Mesenchymal stem cell (in vitro differentiated cells and primary cell): Measurements from ENCODE around the gene VGF.
A peak's percentile ranks its signal among the peaks of the same experiment; 100 is the strongest.
"Not testable (repeated sequence)": the region's sequence is repeated elsewhere in the genome, so short reads cannot be mapped to it uniquely, and the experiment has no call there.

Experiments
- DNase-seq: peaks from one replicate; pipeline ENCODE4 v3.0.0-alpha.2; 2013
- H2AFZ ChIP-seq: one replicate; pipeline ENCODE4 v1.6.1; 2013; ENCODE audit warnings: low read depth, mild to moderate bottlenecking, control low read depth, inconsistent platforms, low read length, moderate library complexity
- H2AK5ac ChIP-seq: 2 replicates; pipeline ENCODE4 v1.6.1; 2013; ENCODE audit warnings: low read length, moderate library complexity, mild to moderate bottlenecking, inconsistent platforms; ENCODE audit not compliant: severe bottlenecking
- H2BK120ac ChIP-seq: one replicate; pipeline ENCODE4 v1.6.1; 2013; ENCODE audit warnings: low read depth, mild to moderate bottlenecking, inconsistent platforms, low read length, moderate library complexity
- H2BK12ac ChIP-seq, 2 experiments: one replicate each; pipeline ENCODE4 v1.6.1; 2013; ENCODE audit warnings: inconsistent platforms in 2 of 2, low read length in 2 of 2, mild to moderate bottlenecking in 2 of 2, moderate library complexity in 2 of 2, control low read depth in 1 of 2
- H2BK15ac ChIP-seq: one replicate; pipeline ENCODE4 v1.6.1; 2013; ENCODE audit warnings: mild to moderate bottlenecking, low read depth, inconsistent platforms; ENCODE audit not compliant: poor library complexity, severe bottlenecking
- H2BK5ac ChIP-seq: 2 replicates; pipeline ENCODE4 v1.6.1; 2013; ENCODE audit warnings: low read depth, mild to moderate bottlenecking, low read length, control low read depth, inconsistent platforms; ENCODE audit not compliant: poor library complexity, severe bottlenecking
- H3K14ac ChIP-seq, 2 experiments: one replicate each; pipeline ENCODE4 v1.6.1; 2013; ENCODE audit warnings: inconsistent platforms in 2 of 2, low read length in 2 of 2, control low read depth in 1 of 2, mild to moderate bottlenecking in 1 of 2, moderate library complexity in 1 of 2
- H3K18ac ChIP-seq, 2 experiments: one replicate each; pipeline ENCODE4 v1.6.1; 2013; ENCODE audit warnings: inconsistent platforms in 2 of 2, low read length in 2 of 2, control low read depth in 1 of 2, low read depth in 1 of 2, mild to moderate bottlenecking in 1 of 2
- H3K23ac ChIP-seq, 2 experiments: one replicate each; pipeline ENCODE4 v1.6.1; 2013; ENCODE audit warnings: inconsistent platforms in 2 of 2, low read length in 2 of 2, mild to moderate bottlenecking in 2 of 2, moderate library complexity in 2 of 2, control low read depth in 1 of 2
- H3K27ac ChIP-seq: 2 replicates; pipeline ENCODE4 v1.5.1; 2013; ENCODE audit warnings: mild to moderate bottlenecking, moderate library complexity, low read length, control low read depth, inconsistent platforms; ENCODE audit not compliant: poor library complexity, severe bottlenecking
- H3K27me3 ChIP-seq, 2 experiments: 2 replicates each; pipeline versions ENCODE4 v1.6.1 to v1.7.0; 2013; ENCODE audit warnings: low read length in 2 of 2, mild to moderate bottlenecking in 2 of 2, moderate library complexity in 2 of 2, control low read depth in 1 of 2, inconsistent platforms in 1 of 2; ENCODE audit not compliant: control insufficient read depth in 1 of 2, insufficient read depth in 1 of 2
- H3K36me3 ChIP-seq, 2 experiments: 2 replicates each; pipeline versions ENCODE4 v1.6.1 to v1.7.0; 2013; ENCODE audit warnings: low read length in 2 of 2, control low read depth in 1 of 2, inconsistent platforms in 1 of 2, low read depth in 1 of 2, mild to moderate bottlenecking in 1 of 2; ENCODE audit not compliant: insufficient read depth in 2 of 2, control insufficient read depth in 1 of 2
- H3K4ac ChIP-seq, 2 experiments: one replicate each; pipeline ENCODE4 v1.6.1; 2013; ENCODE audit warnings: inconsistent platforms in 2 of 2, low read length in 2 of 2, mild to moderate bottlenecking in 2 of 2, moderate library complexity in 2 of 2, control low read depth in 1 of 2, low read depth in 1 of 2
- H3K4me1 ChIP-seq: 2 replicates; pipeline ENCODE4 v1.6.1; 2013; ENCODE audit warnings: low read depth, low read length, control low read depth; ENCODE audit not compliant: control insufficient read depth, insufficient read depth
- H3K4me2 ChIP-seq: 2 replicates; pipeline ENCODE4 v1.6.1; 2013; ENCODE audit warnings: low read length, mild to moderate bottlenecking, inconsistent platforms; ENCODE audit not compliant: poor library complexity, severe bottlenecking
- H3K4me3 ChIP-seq, 2 experiments: 2 replicates each; pipeline versions ENCODE4 v1.5.1 to v1.7.0; 2013; ENCODE audit warnings: low read length in 2 of 2, mild to moderate bottlenecking in 2 of 2, control low read depth in 1 of 2, low read depth in 1 of 2; ENCODE audit not compliant: insufficient read depth in 1 of 2
- H3K79me1 ChIP-seq: replicated peaks from 2 replicates; pipeline ENCODE4 v1.6.1; 2013; ENCODE audit warnings: mild to moderate bottlenecking, control low read depth, low read length, inconsistent platforms; ENCODE audit not compliant: poor library complexity, severe bottlenecking
- H3K9ac ChIP-seq: 2 replicates; pipeline ENCODE4 v1.7.0; 2013; ENCODE audit warnings: mild to moderate bottlenecking, low read length, moderate library complexity
- H3K9me3 ChIP-seq: 2 replicates; pipeline ENCODE4 v1.7.0; 2013; ENCODE audit warnings: mild to moderate bottlenecking, low read length; ENCODE audit not compliant: control insufficient read depth
- H4K8ac ChIP-seq: one replicate; pipeline ENCODE4 v1.6.1; 2013; ENCODE audit warnings: inconsistent platforms, mild to moderate bottlenecking, low read length, moderate library complexity
- H4K91ac ChIP-seq: one replicate; pipeline ENCODE4 v1.6.1; 2013; ENCODE audit warnings: mild to moderate bottlenecking, low read length, inconsistent platforms
- WGBS: methylation state at CpG from one replicate; pipeline ENCODE4 v1.1.7; 2013; ENCODE audit warnings: mixed read lengths; 5-methylcytosine and 5-hydroxymethylcytosine counted together

The VGF gene

DNA sequence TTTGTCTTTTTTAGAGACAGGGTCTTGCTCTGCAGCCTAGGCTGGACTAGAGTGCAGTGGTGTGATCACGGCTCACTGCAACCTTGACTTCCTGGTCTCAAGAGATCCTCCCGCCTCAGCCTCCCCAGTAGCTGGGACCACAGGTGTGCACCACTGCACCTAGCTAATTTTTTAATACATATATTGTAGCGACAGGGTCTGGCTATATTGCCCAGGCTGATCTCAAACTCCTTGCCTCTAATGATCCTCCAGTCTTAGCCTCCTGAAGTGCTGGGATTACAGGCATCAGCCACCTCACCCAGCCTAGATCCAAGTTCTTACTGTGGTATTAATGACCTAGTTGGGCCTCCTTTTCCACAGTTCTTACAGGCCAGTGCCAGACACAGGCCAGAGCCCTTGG, 50.2 kb downstream of the VGF start:
- Histone ChIP-seq H2BK12ac (peak overlapping the region in 1 of 2 experiments; percentile 40), H3K9me3 (no peaks in the 10 kb centered on the region), H3K14ac (peak overlapping the region in 1 of 2 experiments; percentile 10), H4K91ac (no peak overlapping the region), H2AFZ (no peak overlapping the region), H2AK5ac (peak overlapping the region; percentile 96), H3K4me1 (peaks cover 33% of the 10 kb centered on the region), H3K79me1 (no peaks in the 10 kb centered on the region), H3K27ac (no peak overlapping the region), H2BK120ac (no peak overlapping the region), H3K9ac (no peak overlapping the region), H3K18ac (peak overlapping the region; percentile 3 to 13), H3K36me3 (no peaks in the 10 kb centered on the region), H3K23ac (no peak overlapping the region), H2BK15ac (peak overlapping the region; percentile 31), H4K8ac (no peak overlapping the region), H3K4me3 (no peak overlapping the region), H2BK5ac (no peak overlapping the region), H3K4me2 (no peak overlapping the region), H3K4ac (peak overlapping the region in 1 of 2 experiments; percentile 65), H3K27me3 (no peaks in the 10 kb centered on the region)
- 83% methylated on average over 3 of the region's 3 CpGs for WGBS
- DNase-seq: no peak

DNA sequence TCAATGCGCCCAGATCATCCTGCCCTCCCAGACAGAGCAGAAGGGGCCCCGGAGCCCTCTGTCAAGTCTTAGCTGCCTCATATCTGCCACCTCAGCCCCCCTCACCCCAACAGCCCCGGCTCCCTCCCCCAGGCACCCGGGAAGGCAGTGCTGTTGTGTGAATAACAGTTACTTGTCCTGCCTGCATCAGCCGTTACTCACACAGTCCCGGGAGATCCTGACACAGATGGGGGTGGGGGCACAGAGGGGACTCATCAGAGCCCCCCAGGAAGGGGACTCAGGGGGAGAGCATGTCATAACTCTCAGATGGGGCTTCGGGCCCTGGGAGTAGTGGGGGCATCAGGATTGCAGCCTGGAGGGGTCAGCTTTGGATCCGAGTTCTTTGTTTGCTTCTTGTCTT, 50.9 kb downstream of the VGF start:
- Histone ChIP-seq H3K4me3 (no peak overlapping the region), H3K4ac (peak overlapping the region; percentile 69 to 71), H3K18ac (peak overlapping the region; percentile 26 to 93), H2AFZ (peak overlapping the region; percentile 58), H3K14ac (no peak overlapping the region), H3K9me3 (no peaks in the 10 kb centered on the region), H3K9ac (peak overlapping the region; percentile 37), H2BK5ac (no peak overlapping the region), H3K4me2 (no peak overlapping the region), H3K36me3 (no peaks in the 10 kb centered on the region), H3K79me1 (no peaks in the 10 kb centered on the region), H2BK12ac (peak overlapping the region; percentile 76 to 100), H3K23ac (no peak overlapping the region), H2AK5ac (peak overlapping the region; percentile 18), H2BK120ac (peak overlapping the region; percentile 85), H3K4me1 (peaks cover 28% of the 10 kb centered on the region), H3K27me3 (no peaks in the 10 kb centered on the region), H3K27ac (peak overlapping the region; percentile 46), H4K8ac (peak overlapping the region; percentile 87), H4K91ac (peak overlapping the region; percentile 93), H2BK15ac (peak overlapping the region; percentile 39)
- 18% methylated on average over 5 of the region's 8 CpGs for WGBS
- DNase-seq: no peak

- peak overlapping the region; percentile 58 for H2AFZ ChIP-seq
- H3K79me1 ChIP-seq: no peaks in the 10 kb centered on the region
- WGBS: 73% methylated on average over 10 of the region's 11 CpGs
- peak overlapping the region; percentile 60 to 69 for H3K4ac ChIP-seq
- H2AK5ac ChIP-seq: peak overlapping the region; percentile 18
- H2BK5ac ChIP-seq: no peak overlapping the region
- no peak overlapping the region for H3K23ac ChIP-seq
- no peak overlapping the region for H2BK15ac ChIP-seq
- peak overlapping the region; percentile 93 for H4K91ac ChIP-seq
- H3K4me2 ChIP-seq: no peak overlapping the region
- no peaks in the 10 kb centered on the region for H3K27me3 ChIP-seq
- peak overlapping the region; percentile 37 for H3K9ac ChIP-seq
- H3K4me1 ChIP-seq: peaks cover 33% of the 10 kb centered on the region
- H3K4me3 ChIP-seq: no peak overlapping the region
- peak overlapping the region in 1 of 2 experiments; percentile 87 for H3K14ac ChIP-seq
- peak overlapping the region; percentile 46 for H3K27ac ChIP-seq
- no peak for DNase-seq
- no peaks in the 10 kb centered on the region for H3K9me3 ChIP-seq
- H2BK12ac ChIP-seq: peak overlapping the region; percentile 76 to 100
- peak overlapping the region; percentile 26 to 93 for H3K18ac ChIP-seq
- no peak overlapping the region for H2BK120ac ChIP-seq
- H4K8ac ChIP-seq: no peak overlapping the region
- no peaks in the 10 kb centered on the region for H3K36me3 ChIP-seq
Observed at GRCh38 chr7:101113836-101114235, 51.5 kb downstream of the VGF start.

DNA sequence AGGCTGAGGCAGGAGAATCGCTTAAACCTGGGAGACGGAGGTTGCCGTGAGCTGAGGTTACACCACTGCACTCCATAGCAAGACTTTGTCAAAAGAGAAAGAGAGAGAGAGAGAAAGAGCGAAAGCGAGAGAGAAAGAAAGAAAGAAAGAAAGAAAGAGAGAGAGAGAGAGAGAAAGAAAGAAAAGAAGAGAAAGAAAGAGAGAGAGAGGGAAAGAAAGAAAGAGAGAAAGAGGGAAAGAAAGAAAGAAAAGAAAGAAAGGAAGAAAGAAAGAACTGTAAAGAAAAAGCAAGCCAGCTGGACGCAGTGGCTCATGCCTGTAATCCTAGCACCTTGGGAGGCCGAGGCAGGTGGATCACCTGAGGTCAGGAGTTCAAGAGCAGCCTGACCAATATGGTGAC, 52.2 kb downstream of the VGF start:
- H2BK120ac ChIP-seq: peak overlapping the region; percentile 45
- not testable (repeated sequence) for H3K9me3 ChIP-seq, H2AFZ ChIP-seq, H3K79me1 ChIP-seq, H3K36me3 ChIP-seq, H3K23ac ChIP-seq, H3K27ac ChIP-seq, H2AK5ac ChIP-seq, H3K27me3 ChIP-seq, H3K4me3 ChIP-seq, H3K9ac ChIP-seq, H2BK5ac ChIP-seq, H3K4me2 ChIP-seq, DNase-seq, H3K14ac ChIP-seq
- peaks cover 37% of the 10 kb centered on the region for H3K4me1 ChIP-seq
- H4K91ac ChIP-seq: peak overlapping the region; percentile 78
- H2BK12ac ChIP-seq: peak overlapping the region; percentile 70 to 94
- peak overlapping the region in 1 of 2 experiments; percentile 59 for H3K4ac ChIP-seq
- peak overlapping the region; percentile 84 for H4K8ac ChIP-seq
- 98% methylated on average over 7 of the region's 7 CpGs for WGBS
- peak overlapping the region in 1 of 2 experiments; percentile 37 for H3K18ac ChIP-seq
- peak overlapping the region; percentile 73 for H2BK15ac ChIP-seq
